Endothelial cell (in vitro differentiated cells): Measurements from ENCODE around the gene MPO. TPM values are rescaled to one million over a fixed set of nuclear protein-coding genes. Genes with fewer than 3 reads are reported as not detected.

ENCODE experiments used
- DNase-seq: peaks from one replicate; pipeline ENCODE4 v3.0.0; 2021; ENCODE audit warnings: low spot score
- H3K27ac Mint-ChIP-seq: one replicate; pipeline ENCODE4 v1.8.0; 2021; ENCODE audit warnings: mixed read lengths, inconsistent platforms; ENCODE audit not compliant: unreplicated experiment
- H3K27me3 Mint-ChIP-seq: one replicate; pipeline ENCODE4 v1.8.0; 2021; ENCODE audit warnings: mild to moderate bottlenecking, moderate library complexity, mixed read lengths, inconsistent platforms; ENCODE audit not compliant: unreplicated experiment
- H3K36me3 Mint-ChIP-seq: one replicate; pipeline ENCODE4 v1.8.0; 2021; ENCODE audit warnings: mild to moderate bottlenecking, low read depth, mixed read lengths, inconsistent platforms; ENCODE audit not compliant: unreplicated experiment
- H3K4me1 Mint-ChIP-seq: one replicate; pipeline ENCODE4 v1.8.0; 2021; ENCODE audit warnings: mild to moderate bottlenecking, mixed read lengths, inconsistent platforms; ENCODE audit not compliant: unreplicated experiment
- H3K4me3 Mint-ChIP-seq: one replicate; pipeline ENCODE4 v1.8.0; 2021; ENCODE audit warnings: mild to moderate bottlenecking, mixed read lengths, inconsistent platforms; ENCODE audit not compliant: unreplicated experiment
- H3K9me3 Mint-ChIP-seq: one replicate; pipeline ENCODE4 v1.8.0; 2021; ENCODE audit warnings: mixed read lengths, inconsistent platforms; ENCODE audit not compliant: unreplicated experiment
- CTCF ChIP-seq: fragments of 200-600 bp; sonication (generic); IDR thresholded peaks from one replicate; pipeline ENCODE4 v1.5.0; 2021; ENCODE audit warnings: antibody characterized with exemption; ENCODE audit not compliant: unreplicated experiment
- total RNA-seq: library from RNA; stranded (reverse); fragmentation: NEBNext Ultra II Directional; extraction: Animal tissue kit (Norgen Biotek cat#: 25700); gene quantifications from one replicate; pipeline ENCODE4 v1.2.1, GENCODE V29; 2021; ENCODE audit not compliant: unreplicated experiment

The MPO gene
- total RNA-seq, 1 donor from 2014 or later = not detected

- Mint-ChIP-seq H3K27me3 (peaks cover 11% of the 10 kb centered on the region), H3K4me3 (no peak overlapping the region), H3K4me1 (no peaks in the 10 kb centered on the region), H3K27ac (no peak overlapping the region), H3K36me3 (no peaks in the 10 kb centered on the region), H3K9me3 (no peaks in the 10 kb centered on the region)
- no peak for DNase-seq
- no peak for TF ChIP-seq CTCF
Measured at GRCh38 chr17:58281511-58282011, 826 bp upstream of the MPO start.

DNA sequence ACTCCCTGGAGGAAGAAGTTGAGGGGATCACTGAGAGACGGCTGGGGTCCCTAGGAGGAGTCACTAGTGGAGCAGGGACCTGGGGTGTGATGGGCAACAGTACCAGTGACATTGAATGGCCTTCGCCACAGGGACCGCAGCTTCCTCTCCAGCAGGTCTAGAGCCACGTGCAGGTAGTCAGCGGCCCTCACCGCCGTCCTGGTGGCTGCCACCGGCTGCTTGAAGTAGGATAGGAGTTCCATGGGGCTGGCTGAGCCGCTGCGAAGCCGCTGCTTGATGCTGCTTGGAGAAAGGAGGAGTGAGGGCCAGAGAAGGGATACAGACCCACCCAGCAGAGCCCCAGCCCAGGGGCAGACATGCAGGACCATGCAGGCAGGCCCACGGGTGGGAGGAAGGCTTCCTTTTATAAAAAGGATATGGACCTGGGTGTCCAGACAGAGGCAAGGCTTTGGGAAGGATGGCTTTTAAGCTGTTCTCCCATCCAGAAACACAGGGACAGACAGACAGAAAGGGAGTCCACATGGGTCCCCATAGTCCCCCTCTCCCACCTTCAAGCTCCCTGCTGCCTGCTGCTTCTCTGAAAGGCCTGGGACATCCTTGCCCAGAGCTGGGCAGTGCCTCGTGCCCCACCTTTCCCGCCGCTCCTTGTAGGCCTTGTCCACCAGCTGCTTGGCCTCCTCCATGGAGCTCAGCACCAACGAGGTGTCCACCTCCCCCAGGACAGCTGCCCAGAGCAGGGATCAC, 827 bp downstream of the MPO start:
- no peaks in the 10 kb centered on the region for H3K4me1 Mint-ChIP-seq
- no peak overlapping the region for H3K4me3 Mint-ChIP-seq
- H3K36me3 Mint-ChIP-seq = no peaks in the 10 kb centered on the region
- no peak overlapping the region for H3K27ac Mint-ChIP-seq
- H3K9me3 Mint-ChIP-seq = no peaks in the 10 kb centered on the region
- no peak for DNase-seq
- TF ChIP-seq CTCF = no peak
- H3K27me3 Mint-ChIP-seq = peaks cover 11% of the 10 kb centered on the region

- peaks cover 13% of the 10 kb centered on the region for H3K27me3 Mint-ChIP-seq
- no peak for DNase-seq
- H3K27ac Mint-ChIP-seq = peak overlapping the region; percentile 30
Measured at GRCh38 chr17:58279016-58279711, 1.6 kb downstream of the MPO start.

GRCh38 chr17:58278661-58279015, 2.1 kb downstream of the MPO start:
- H3K27ac Mint-ChIP-seq = peak overlapping the region; percentile 30
- peaks cover 15% of the 10 kb centered on the region for H3K27me3 Mint-ChIP-seq
- H3K4me3 Mint-ChIP-seq = no peak overlapping the region
- no peak for TF ChIP-seq CTCF
- no peaks in the 10 kb centered on the region for H3K36me3 Mint-ChIP-seq
- H3K4me1 Mint-ChIP-seq = no peaks in the 10 kb centered on the region
- no peak for DNase-seq
- no peaks in the 10 kb centered on the region for H3K9me3 Mint-ChIP-seq

More at GRCh38 chr17:58279016-58279711, 1.6 kb downstream of the MPO start:
- Mint-ChIP-seq H3K4me3 (no peak overlapping the region), H3K36me3 (no peaks in the 10 kb centered on the region), H3K4me1 (no peaks in the 10 kb centered on the region), H3K9me3 (no peaks in the 10 kb centered on the region)
- TF ChIP-seq CTCF = no peak
